A204.1 (cell line): ENCODE data around the gene ELP6.
"Not testable (repeated sequence)": the region's sequence is repeated elsewhere in the genome, so short reads cannot be mapped to it uniquely, and the experiment has no call there.

Experiments
- FAIRE-seq: peaks from 2 replicates; lab custom pipeline; 2012; peaks lifted over from hg19 to GRCh38; lab: Jason Lieb, UNC

The ELP6 gene

GRCh38 chr3:47464588-47464987, 48.9 kb downstream of the ELP6 start:
- FAIRE-seq: no peak

GRCh38 chr3:47459534-47460085, 53.9 kb downstream of the ELP6 start:
- not testable (repeated sequence) for FAIRE-seq

- no peak for FAIRE-seq
Observed at GRCh38 chr3:47456984-47457383, 56.5 kb downstream of the ELP6 start.

GRCh38 chr3:47455806-47456452, 57.6 kb downstream of the ELP6 start:
- FAIRE-seq: no peak

- no peak for FAIRE-seq
Observed at GRCh38 chr3:47452453-47453215, 60.9 kb downstream of the ELP6 start.
